GM12878 (cell line): ENCODE results near the gene PAN3. TPM values are rescaled to one million over a fixed set of nuclear protein-coding genes. Genes with fewer than 3 reads are reported as not detected.

Experiments used
- ATAC-seq: fragments of 200-7000 bp; cut with Tn5 transposase; 3 replicates; pipeline ENCODE4 v1.9.1; 2020; ENCODE audit warnings: mild to moderate bottlenecking, moderate library complexity
- BruUV-seq: library from RNA; stranded (reverse); fragments of 400-500 nt; replicated peaks from 2 replicates; lab custom pipeline; 2021; lab: Mats Ljungman, UMichigan
- CTCF ChIA-PET: fragments of 300-600 bp; sonication (Branson Sonifier 250); formaldehyde crosslinking; extraction: SDS; loops from one replicate; lab custom pipeline; 2021; ENCODE audit warnings: inconsistent platforms; lab: Yijun Ruan, JAX
- POLR2A ChIA-PET: fragments of 350-600 bp; formaldehyde crosslinking; extraction: SDS; loops from one replicate; lab custom pipeline; 2021; ENCODE audit warnings: inconsistent platforms; lab: Charles Lee
- RAD21 ChIA-PET: fragments of 300-600 bp; sonication (Branson Sonifier 250); formaldehyde crosslinking; loops from one replicate; lab custom pipeline; 2023; ENCODE audit warnings: antibody characterized with exemption; ENCODE audit not compliant: unreplicated experiment; lab: Charles Lee
- SMC1A ChIA-PET: fragments of 300-600 bp; sonication (Branson Sonifier 250); formaldehyde crosslinking; loops from one replicate; lab custom pipeline; 2023; ENCODE audit not compliant: unreplicated experiment, uncharacterized antibody; lab: Charles Lee
- DNase-seq: peaks from one replicate; pipeline ENCODE4 v3.0.0-alpha.2; 2011; ENCODE audit warnings: low read depth, low spot score
- FAIRE-seq: peaks from 3 replicates; lab custom pipeline; 2011; peaks lifted over from hg19 to GRCh38; lab: Jason Lieb, UNC
- H2AFZ ChIP-seq: 2 replicates; pipeline ENCODE4 v1.6.0; 2011; ENCODE audit warnings: low read depth, low read length, control low read depth; ENCODE audit not compliant: control insufficient read depth
- H3K27ac ChIP-seq: 2 replicates; pipeline ENCODE4 v1.5.1; 2011; ENCODE audit warnings: control low read depth; ENCODE audit not compliant: control insufficient read depth, insufficient read depth
- H3K27me3 ChIP-seq, 2 experiments: replicated peaks in 1 of 2; 2 replicates each; pipeline versions ENCODE4 v1.6.0 to v1.6.1; 2011; ENCODE audit warnings: low read length in 1 of 2; ENCODE audit not compliant: control insufficient read depth in 2 of 2, insufficient read depth in 2 of 2
- H3K36me3 ChIP-seq, 2 experiments: 2 replicates each; pipeline ENCODE4 v1.5.1; 2011; ENCODE audit warnings: low read length in 1 of 2; ENCODE audit not compliant: control insufficient read depth in 2 of 2, insufficient read depth in 2 of 2
- H3K4me1 ChIP-seq: 2 replicates; pipeline ENCODE4 v1.6.1; 2011; ENCODE audit warnings: mild to moderate bottlenecking, low read length, moderate library complexity, mixed read lengths; ENCODE audit not compliant: control insufficient read depth, insufficient read depth
- H3K4me2 ChIP-seq: 2 replicates; pipeline ENCODE4 v1.6.0; 2011; ENCODE audit warnings: control low read depth; ENCODE audit not compliant: control insufficient read depth, insufficient read depth
- H3K4me3 ChIP-seq: fragments of 200-600 bp; sonication (generic); 2 replicates; pipeline ENCODE4 v1.5.1; 2016
- H3K79me2 ChIP-seq: 2 replicates; pipeline ENCODE4 v1.6.0; 2011; ENCODE audit warnings: low read length; ENCODE audit not compliant: control insufficient read depth, insufficient read depth
- H3K9ac ChIP-seq: 2 replicates; pipeline ENCODE4 v1.8.0; 2011; ENCODE audit warnings: low read length, control low read depth, mixed read lengths; ENCODE audit not compliant: control insufficient read depth, insufficient read depth
- H3K9me3 ChIP-seq: replicated peaks from 3 replicates; pipeline ENCODE4 v1.5.1; 2011; ENCODE audit warnings: mild to moderate bottlenecking, low read length; ENCODE audit not compliant: control insufficient read depth, insufficient read depth
- H4K20me1 ChIP-seq: 2 replicates; pipeline ENCODE4 v1.6.0; 2011; ENCODE audit not compliant: control insufficient read depth, insufficient read depth
- CBX5 ChIP-seq: sonication (generic); IDR thresholded peaks from 2 replicates; pipeline ENCODE4 v1.6.1; 2016; ENCODE audit warnings: low read depth, moderate library complexity, mild to moderate bottlenecking, inconsistent platforms
- CEBPZ ChIP-seq: fragments of 150-350 bp; IDR thresholded peaks from 2 replicates; pipeline ENCODE4 v1.6.1; 2016; ENCODE audit warnings: low read depth, low read length
- CHD4 ChIP-seq: fragments of 200-600 bp; sonication (generic); IDR thresholded peaks from 2 replicates; pipeline ENCODE4 v1.6.1; 2016; ENCODE audit warnings: mild to moderate bottlenecking
- ESRRA ChIP-seq: IDR thresholded peaks from 2 replicates; pipeline ENCODE4 v1.6.1; 2012; ENCODE audit warnings: mild to moderate bottlenecking, low read length, improper control_type of control experiment
- IRF5 ChIP-seq: fragments of 450-650 bp; IDR thresholded peaks from 2 replicates; pipeline ENCODE4 v1.6.1; 2017; ENCODE audit warnings: borderline replicate concordance
- PAX8 ChIP-seq: fragments of 450-650 bp; IDR thresholded peaks from 2 replicates; pipeline ENCODE4 v1.6.1; 2017; ENCODE audit warnings: mild to moderate bottlenecking, moderate library complexity
- RFX5 ChIP-seq: IDR thresholded peaks from 2 replicates; pipeline ENCODE4 v1.6.1; 2011; ENCODE audit warnings: low read depth, low read length, improper control_type of control experiment
- SP1 ChIP-seq: IDR thresholded peaks from one replicate; pipeline ENCODE4 v1.6.1; 2011; ENCODE audit warnings: low read depth, low read length
- SREBF1 ChIP-seq: IDR thresholded peaks from 2 replicates; pipeline ENCODE4 v1.6.1; 2012; ENCODE audit warnings: mild to moderate bottlenecking, low read length
- USF1 ChIP-seq: IDR thresholded peaks from 2 replicates; pipeline ENCODE4 v1.6.1; 2011; ENCODE audit warnings: borderline replicate concordance, low read depth, mild to moderate bottlenecking, moderate library complexity, mixed read lengths, low read length; ENCODE audit not compliant: insufficient read depth; ENCODE audit errors: extremely low read length
- ZZZ3 ChIP-seq: IDR thresholded peaks from 2 replicates; pipeline ENCODE4 v1.6.1; 2011; ENCODE audit warnings: low read depth; ENCODE audit not compliant: control insufficient read depth, insufficient read length
- WGBS: methylation state at CpG from one replicate; pipeline ENCODE4 v1.1.6; 2016; ENCODE audit warnings: low lambda C conversion rate; ENCODE audit not compliant: insufficient replicate concordance, insufficient coverage; ENCODE audit errors: missing lambda C conversion rate; 5-methylcytosine and 5-hydroxymethylcytosine counted together
- in situ Hi-C: fragments of 300-500 bp; cut with MboI; formaldehyde crosslinking; loops from 9 replicates; pipeline ENCODE4 v1.14.3; 2018; ENCODE audit warnings: mixed read lengths
- intact Hi-C: fragments of 100-400 bp; cut with micrococcal nuclease; formaldehyde crosslinking; loops from one replicate; pipeline ENCODE4 v1.14.2; 2022; ENCODE audit not compliant: unreplicated experiment
- polyA plus RNA-seq, 11 experiments: library from polyadenylated mRNA; depleted of rRNA in 4 of 11; unstranded in 6 of 11; stranded (reverse) in 5 of 11; fragments of >200 nt; fragmentation: Nextera tagmentation in 4 of 11; fragmentation: Illumina TruSeq in 1 of 11; extraction: Ambion mirVana in 4 of 11; extraction: Trizol in 1 of 11; gene quantifications; 1 replicate in 1 of 11; 2 replicates in 10 of 11; pipeline versions ENCODE4 v1.2.1 to v1.2.3, GENCODE V29; 2011 to 2016; ENCODE audit warnings: inconsistent platforms in 2 of 11, missing spikeins in 2 of 11, low read depth in 1 of 11
- total RNA-seq, 4 experiments: library from RNA; depleted of rRNA in 3 of 4; stranded (reverse); fragments of >200 nt in 3 of 4; fragmentation: Illumina TruSeq in 1 of 4; extraction: Trizol in 1 of 4; gene quantifications; 2 replicates each; pipeline versions ENCODE4 v1.2.1 to v1.2.3, GENCODE V29; 2013 to 2021

PAN3 gene
- total and polyA plus RNA-seq, 10 of the 15 experiments (the other 5 are each of a cell fraction or from before 2014, with no cell fraction given): 13.0 to 33.3 (median 19.9) TPM

- Histone ChIP-seq H3K27ac (no peak overlapping the region), H3K27me3 (no peaks in the 10 kb centered on the region), H3K36me3 (no peaks in the 10 kb centered on the region), H3K4me3 (no peak overlapping the region), H3K4me1 (no peaks in the 10 kb centered on the region), H3K9ac (no peak overlapping the region), H3K9me3 (no peaks in the 10 kb centered on the region), H2AFZ (no peak overlapping the region), H4K20me1 (no peaks in the 10 kb centered on the region), H3K79me2 (no peaks in the 10 kb centered on the region), H3K4me2 (no peak overlapping the region)
- FAIRE-seq (no peak), DNase-seq (no peak), ATAC-seq (no peak)
- ChIA-PET RAD21 (no interaction called here), SMC1A (no interaction called here), CTCF (no interaction called here), POLR2A (no interaction called here)
- intact Hi-C loops (no loop called here), in situ Hi-C loops (no loop called here)
- WGBS: 45% methylated on average over 2 of the region's 2 CpGs
- TF ChIP-seq SREBF1 (no peak), ZZZ3 (no peak), CHD4 (no peak)
- no TSS peak for BruUV-seq
These were observed 203.9 kb downstream of the PAN3 start for GRCh38 chr13:28342251-28342650.

GRCh38 chr13:28344163-28344562, 205.8 kb downstream of the PAN3 start:
- no peaks in the 10 kb centered on the region for H3K36me3 ChIP-seq
- 72% methylated on average over 3 of the region's 3 CpGs for WGBS
- no peak overlapping the region; the same call in 1 of the 2 replicates for H3K9ac ChIP-seq
- ChIA-PET RAD21 (no interaction called here), CTCF (no interaction called here), POLR2A (interaction anchor here (0.7 kb wide), 1 partner anchor 97 kb away, joined by 4 read pairs; no protein-coding TSS in a partner anchor), SMC1A (no interaction called here)
- H2AFZ ChIP-seq: no peak overlapping the region
- no TSS peak for BruUV-seq
- no peak for DNase-seq
- H3K27ac ChIP-seq: no peak overlapping the region
- no peak for FAIRE-seq
- no peaks in the 10 kb centered on the region for H3K79me2 ChIP-seq
- no peaks in the 10 kb centered on the region for H3K27me3 ChIP-seq
- H3K4me3 ChIP-seq: no peak overlapping the region
- no peaks in the 10 kb centered on the region for H3K4me1 ChIP-seq
- intact Hi-C loops: no loop called here
- ATAC-seq: no peak
- no peak overlapping the region for H3K4me2 ChIP-seq
- H4K20me1 ChIP-seq: no peaks in the 10 kb centered on the region
- in situ Hi-C loops: no loop called here
- H3K9me3 ChIP-seq: no peaks in the 10 kb centered on the region
- TF ChIP-seq USF1: no peak
- no peak for TF ChIP-seq IRF5
- no peak for TF ChIP-seq PAX8
- TF ChIP-seq SP1: no peak
- no peak for TF ChIP-seq RFX5
- TF ChIP-seq CBX5: no peak
- TF ChIP-seq CEBPZ: no peak
- no peak for TF ChIP-seq ESRRA
